Natural killer cell treated with Interleukin-12 subunit alpha and Interleukin-12 subunit beta and Interleukin-15 and Interleukin-18, amount 100 ng/mL, for 72 hours (primary cell): ENCODE measurements around the gene SLC46A1. TPM values are rescaled to one million over a fixed set of nuclear protein-coding genes. Genes with fewer than 3 reads are reported as not detected.
A peak's percentile ranks its signal among the peaks of the same experiment; 100 is the strongest.

ENCODE experiments used
- ATAC-seq, 2 donors: fragments of 150-1000 bp; cut with Tn5 transposase in 1 of 2; sonication (Bioruptor Pico), chemical (Tn5 transposase) in 1 of 2; 2 replicates each; pipeline ENCODE4 v1.10.0; 2021
- DNase-seq: peaks from one replicate; pipeline ENCODE4 v3.0.0; 2022; ENCODE audit warnings: low spot score
- H3K27ac Mint-ChIP-seq, 2 donors: 1 replicate in 1 of 2; 2 replicates in 1 of 2; pipeline ENCODE4 v1.8.0; 2022; ENCODE audit warnings: mixed read lengths in 2 of 2, mild to moderate bottlenecking in 1 of 2, moderate library complexity in 1 of 2
- H3K27me3 Mint-ChIP-seq, 2 donors: 1 replicate in 1 of 2; 2 replicates in 1 of 2; pipeline ENCODE4 v1.8.0; 2022; ENCODE audit warnings: mixed read lengths in 2 of 2
- H3K36me3 Mint-ChIP-seq: one replicate; pipeline ENCODE4 v1.8.0; 2022; ENCODE audit warnings: mixed read lengths
- H3K4me1 Mint-ChIP-seq, 2 donors: 1 replicate in 1 of 2; 2 replicates in 1 of 2; pipeline ENCODE4 v1.8.0; 2022; ENCODE audit warnings: low read depth in 2 of 2, mixed read lengths in 2 of 2, mild to moderate bottlenecking in 1 of 2
- H3K4me3 Mint-ChIP-seq: one replicate; pipeline ENCODE4 v1.8.0; 2022; ENCODE audit warnings: mixed read lengths
- H3K9me3 Mint-ChIP-seq: 2 replicates; pipeline ENCODE4 v1.8.0; 2022; ENCODE audit warnings: mixed read lengths
- total RNA-seq, 2 donors: library from RNA; stranded (reverse); gene quantifications; one replicate each; pipeline ENCODE4 v1.2.3, GENCODE V29; 2022

Gene SLC46A1
- total RNA-seq, 2 donors from 2014 or later: 3.2 to 8.1 TPM

- Mint-ChIP-seq H3K36me3 (peaks cover 3% of the 10 kb centered on the region), H3K27me3 (peaks cover 5 to 6% of the 10 kb centered on the region in 2 donors), H3K4me1 (peaks cover 16 to 23% of the 10 kb centered on the region in 2 donors), H3K9me3 (no peaks in the 10 kb centered on the region), H3K27ac (peak overlapping the region; percentile 42 to 80), H3K4me3 (peak overlapping the region; percentile 88)
- no peak for DNase-seq
- ATAC-seq: peak; percentile 37
These were observed 21.0 kb downstream of the SLC46A1 start for GRCh38 chr17:28385037-28385400.

GRCh38 chr17:28384281-28385036 is 21.6 kb downstream of the SLC46A1 start:
- H3K4me3 Mint-ChIP-seq: peak overlapping the region; percentile 88
- no peaks in the 10 kb centered on the region for H3K36me3 Mint-ChIP-seq
- no peaks in the 10 kb centered on the region for H3K9me3 Mint-ChIP-seq
- peak; percentile 95 to 96 for ATAC-seq
- peaks cover 5 to 6% of the 10 kb centered on the region in 2 donors for H3K27me3 Mint-ChIP-seq
- H3K4me1 Mint-ChIP-seq: peaks cover 16 to 23% of the 10 kb centered on the region in 2 donors
- DNase-seq: peak; percentile 80
- peak overlapping the region; percentile 42 to 80 for H3K27ac Mint-ChIP-seq

GRCh38 chr17:28381141-28381825 is 24.7 kb downstream of the SLC46A1 start:
- H3K9me3 Mint-ChIP-seq: no peaks in the 10 kb centered on the region
- H3K36me3 Mint-ChIP-seq: peaks cover 6% of the 10 kb centered on the region
- H3K4me3 Mint-ChIP-seq: no peak overlapping the region
- H3K27me3 Mint-ChIP-seq: peaks cover 5 to 6% of the 10 kb centered on the region in 2 donors
- H3K27ac Mint-ChIP-seq: no peak overlapping the region
- peaks cover 20 to 23% of the 10 kb centered on the region in 2 donors for H3K4me1 Mint-ChIP-seq
- ATAC-seq: no peak
- no peak for DNase-seq

- Mint-ChIP-seq H3K36me3 (peaks cover 6% of the 10 kb centered on the region), H3K4me1 (peaks cover 19 to 20% of the 10 kb centered on the region in 2 donors), H3K4me3 (no peak overlapping the region), H3K27me3 (peaks cover 5 to 6% of the 10 kb centered on the region in 2 donors), H3K9me3 (no peaks in the 10 kb centered on the region), H3K27ac (no peak overlapping the region)
- DNase-seq (no peak), ATAC-seq (no peak)
These were observed 25.9 kb downstream of the SLC46A1 start for GRCh38 chr17:28379814-28380801.

GRCh38 chr17:28372945-28373274 is 33.1 kb downstream of the SLC46A1 start:
- Mint-ChIP-seq H3K4me3 (peak overlapping the region; percentile 88), H3K4me1 (peaks cover 12 to 18% of the 10 kb centered on the region in 2 donors), H3K9me3 (no peaks in the 10 kb centered on the region), H3K27me3 (no peaks in the 10 kb centered on the region), H3K27ac (peak overlapping the region; percentile 53 to 54), H3K36me3 (no peaks in the 10 kb centered on the region)
- ATAC-seq (no peak), DNase-seq (no peak)

GRCh38 chr17:28372203-28372944 is 33.6 kb downstream of the SLC46A1 start:
- H3K4me3 Mint-ChIP-seq: peak overlapping the region; percentile 88
- ATAC-seq (peak in 1 of 2 donors; percentile 8), DNase-seq (no peak)
- peak overlapping the region; percentile 53 to 54 for H3K27ac Mint-ChIP-seq
- H3K4me1 Mint-ChIP-seq: peaks cover 12 to 18% of the 10 kb centered on the region in 2 donors
- no peaks in the 10 kb centered on the region for H3K36me3 Mint-ChIP-seq
- no peaks in the 10 kb centered on the region for H3K27me3 Mint-ChIP-seq
- no peaks in the 10 kb centered on the region for H3K9me3 Mint-ChIP-seq

- Mint-ChIP-seq H3K27ac (peak within 1 kb of the TSS; percentile 54 to 87), H3K9me3 (no peaks in the 10 kb centered on the region)
These were observed 34.5 kb downstream of the SLC46A1 start, which contains the start of gene SARM1 for GRCh38 chr17:28371245-28372202. Gene SARM1 (plus strand): TSS chr17:28371694. CDS start chr17:28372033, 339 bp downstream.

GRCh38 chr17:28370744-28371103 is 35.3 kb downstream of the SLC46A1 start:
- ATAC-seq: no peak
- Mint-ChIP-seq H3K9me3 (no peaks in the 10 kb centered on the region), H3K27me3 (no peaks in the 10 kb centered on the region), H3K27ac (peak overlapping the region; percentile 10 to 87), H3K4me3 (peak overlapping the region; percentile 88), H3K4me1 (peaks cover 12 to 18% of the 10 kb centered on the region in 2 donors), H3K36me3 (no peaks in the 10 kb centered on the region)
- DNase-seq: no peak

More at GRCh38 chr17:28371245-28372202, 34.5 kb downstream of the SLC46A1 start, which contains the start of gene SARM1:
- Mint-ChIP-seq H3K4me1 (peaks cover 12 to 18% of the 10 kb centered on the region in 2 donors), H3K4me3 (peak within 1 kb of the TSS; percentile 88), H3K27me3 (no peaks in the 10 kb centered on the region), H3K36me3 (no peaks in the 10 kb centered on the region)
- ATAC-seq (peak; percentile 96), DNase-seq (peak; percentile 95)

GRCh38 chr17:28370035-28370743 is 35.8 kb downstream of the SLC46A1 start, which contains the start of gene VTN:
Gene VTN (minus strand): TSS chr17:28370307. CDS start chr17:28370203, 104 bp downstream.
- Mint-ChIP-seq H3K9me3 (no peaks in the 10 kb centered on the region), H3K27me3 (no peaks in the 10 kb centered on the region), H3K27ac (peak within 1 kb of the TSS; percentile 10 to 87), H3K36me3 (no peaks in the 10 kb centered on the region), H3K4me1 (peaks cover 12 to 18% of the 10 kb centered on the region in 2 donors), H3K4me3 (peak within 1 kb of the TSS; percentile 88)
- DNase-seq (no peak), ATAC-seq (no peak)

- Mint-ChIP-seq H3K36me3 (no peaks in the 10 kb centered on the region), H3K27ac (no peak overlapping the region), H3K4me3 (no peak overlapping the region), H3K4me1 (peaks cover 12 to 15% of the 10 kb centered on the region in 2 donors), H3K27me3 (no peaks in the 10 kb centered on the region), H3K9me3 (no peaks in the 10 kb centered on the region)
- DNase-seq (no peak), ATAC-seq (no peak)
These were observed 36.4 kb downstream of the SLC46A1 start for GRCh38 chr17:28369684-28370034.

- Mint-ChIP-seq H3K27ac (no peak overlapping the region), H3K9me3 (no peaks in the 10 kb centered on the region), H3K4me1 (peaks cover 12 to 15% of the 10 kb centered on the region in 2 donors), H3K27me3 (no peaks in the 10 kb centered on the region), H3K36me3 (no peaks in the 10 kb centered on the region), H3K4me3 (no peak overlapping the region)
- DNase-seq (no peak), ATAC-seq (no peak)
These were observed 36.9 kb downstream of the SLC46A1 start for GRCh38 chr17:28368915-28369683.
